ENCODE results near the gene RSPO4.
"Not testable (repeated sequence)": the region's sequence is repeated elsewhere in the genome, so short reads cannot be mapped to it uniquely, and the experiment has no call there.

RSPO4 gene

DNA sequence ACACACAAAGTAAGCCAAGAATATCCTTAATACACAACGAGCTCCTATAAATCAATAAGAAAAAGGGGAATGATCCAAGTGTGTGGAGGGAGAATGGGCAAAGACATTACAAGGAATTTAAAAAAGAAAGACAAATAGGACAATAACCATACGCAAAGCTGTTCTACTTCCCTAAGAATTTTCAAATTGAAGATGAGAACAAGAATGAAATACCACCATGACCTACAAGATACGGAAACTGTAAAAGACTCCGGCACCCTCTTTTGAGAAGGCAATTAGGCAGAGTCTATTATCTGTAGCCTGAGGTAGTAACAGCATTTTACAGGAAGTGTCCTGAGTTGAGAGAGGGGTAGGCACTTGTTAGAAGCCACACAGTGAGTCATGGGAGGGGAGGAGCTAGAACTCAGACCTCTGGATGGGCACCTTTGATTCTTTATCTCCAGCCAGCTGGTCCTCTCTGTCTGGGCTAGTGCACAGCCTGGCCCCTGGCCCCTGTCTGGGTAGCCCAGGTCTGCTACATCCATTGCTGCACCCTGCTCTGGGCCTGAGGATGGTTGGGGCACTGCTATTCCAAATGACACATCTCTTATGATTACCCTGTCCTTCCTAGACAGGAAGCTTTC lies 15.3 kb downstream of the RSPO4 start:
- Histone ChIP-seq H3K4me3 (no peak overlapping the region), H3K27ac (no peak overlapping the region)
- TF ChIP-seq, protein P1, sequence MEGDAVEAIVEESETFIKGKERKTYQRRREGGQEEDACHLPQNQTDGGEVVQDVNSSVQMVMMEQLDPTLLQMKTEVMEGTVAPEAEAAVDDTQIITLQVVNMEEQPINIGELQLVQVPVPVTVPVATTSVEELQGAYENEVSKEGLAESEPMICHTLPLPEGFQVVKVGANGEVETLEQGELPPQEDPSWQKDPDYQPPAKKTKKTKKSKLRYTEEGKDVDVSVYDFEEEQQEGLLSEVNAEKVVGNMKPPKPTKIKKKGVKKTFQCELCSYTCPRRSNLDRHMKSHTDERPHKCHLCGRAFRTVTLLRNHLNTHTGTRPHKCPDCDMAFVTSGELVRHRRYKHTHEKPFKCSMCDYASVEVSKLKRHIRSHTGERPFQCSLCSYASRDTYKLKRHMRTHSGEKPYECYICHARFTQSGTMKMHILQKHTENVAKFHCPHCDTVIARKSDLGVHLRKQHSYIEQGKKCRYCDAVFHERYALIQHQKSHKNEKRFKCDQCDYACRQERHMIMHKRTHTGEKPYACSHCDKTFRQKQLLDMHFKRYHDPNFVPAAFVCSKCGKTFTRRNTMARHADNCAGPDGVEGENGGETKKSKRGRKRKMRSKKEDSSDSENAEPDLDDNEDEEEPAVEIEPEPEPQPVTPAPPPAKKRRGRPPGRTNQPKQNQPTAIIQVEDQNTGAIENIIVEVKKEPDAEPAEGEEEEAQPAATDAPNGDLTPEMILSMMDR (IDR thresholded peaks at IDR 0.05), result no peak
- DNase-seq (ENCODE audit: low spot score), result no peak

DNA sequence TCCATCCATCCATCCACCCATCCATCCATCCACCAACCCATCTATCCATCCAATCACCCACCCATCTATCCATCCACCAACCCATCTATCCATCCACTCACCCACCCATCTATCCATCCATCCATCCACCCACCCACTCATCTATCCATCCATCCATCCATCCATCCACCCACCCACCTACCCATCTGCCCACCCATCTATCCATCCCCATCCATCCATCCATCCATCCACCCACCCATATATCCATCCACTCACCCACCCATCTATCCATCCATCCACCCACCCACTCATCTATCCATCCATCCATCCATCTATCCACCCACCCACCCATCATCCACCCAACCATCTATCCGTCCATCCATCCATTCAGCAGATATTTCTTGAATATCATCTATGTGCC lies 17.1 kb downstream of the RSPO4 start:
- not testable (repeated sequence) for H3K4me3 ChIP-seq; DNase-seq (ENCODE audit: low spot score); H3K27ac ChIP-seq

DNA sequence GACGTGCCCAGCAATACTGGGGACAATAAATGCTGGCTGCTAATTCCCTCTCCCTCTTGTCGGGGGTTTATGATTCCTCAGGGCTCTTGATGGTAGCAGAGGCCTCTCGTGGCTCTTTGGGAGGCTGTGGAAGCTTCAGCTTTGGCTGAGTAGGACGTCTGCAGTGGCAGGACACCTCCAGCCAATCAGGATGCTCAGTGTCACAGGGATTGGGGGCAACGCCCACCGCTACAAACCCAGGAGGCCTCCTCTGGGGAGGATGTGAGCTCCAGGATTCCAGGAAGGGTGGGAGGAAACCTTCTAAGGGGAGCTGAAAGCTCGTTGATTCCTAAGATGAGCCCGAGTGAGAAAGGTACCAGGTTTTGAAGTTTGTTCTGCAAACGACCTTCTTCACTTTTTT lies 19.4 kb downstream of the RSPO4 start:
- H3K4me3 ChIP-seq, result no peak overlapping the region
- TF ChIP-seq, protein P1 (IDR thresholded peaks at IDR 0.05), result no peak
- H3K27ac ChIP-seq, result no peak overlapping the region
- no peak for DNase-seq (ENCODE audit: low spot score)

DNA sequence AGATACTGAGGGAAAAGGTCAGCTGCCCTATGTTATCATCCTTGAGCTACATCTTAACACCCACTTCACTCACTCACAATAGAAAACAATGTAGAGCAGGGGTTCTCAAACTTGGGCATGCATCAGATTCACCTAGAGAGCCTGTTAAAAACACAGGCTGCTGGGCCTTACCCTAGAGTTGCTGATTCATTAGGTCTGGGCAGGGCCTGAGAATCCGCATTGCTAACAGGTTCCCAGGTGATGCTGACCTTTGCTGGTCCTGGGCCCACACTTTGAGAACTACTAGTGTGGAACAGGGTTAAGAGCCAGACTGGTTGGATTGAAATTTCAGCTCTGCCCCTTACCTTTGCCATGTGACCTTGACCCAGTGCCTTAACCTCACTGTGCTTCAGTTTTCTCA lies 25.1 kb downstream of the RSPO4 start:
- no peak overlapping the region for H3K27ac ChIP-seq
- no peak overlapping the region for H3K4me3 ChIP-seq
- TF ChIP-seq, protein P1 (IDR thresholded peaks at IDR 0.05), result no peak
- DNase-seq (ENCODE audit: low spot score), result no peak

DNA sequence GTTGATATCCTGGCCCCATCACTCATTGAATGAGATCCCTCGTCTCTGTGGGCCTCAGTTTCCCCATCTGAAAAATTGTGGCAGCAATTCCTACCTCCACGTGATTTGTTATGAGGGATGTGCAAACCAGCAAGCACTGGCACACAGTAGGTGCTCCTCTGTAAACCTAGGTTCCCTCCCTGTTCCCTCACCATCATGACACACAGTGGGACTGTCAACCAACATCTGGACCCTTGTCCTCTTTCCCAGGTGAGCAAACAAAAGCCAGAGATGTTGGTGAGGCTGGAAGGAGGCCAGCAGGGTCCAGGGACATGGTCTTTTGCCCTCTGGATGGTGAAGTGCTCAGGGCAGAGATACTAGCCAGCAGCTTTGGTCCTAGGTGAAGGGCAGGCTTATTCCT lies 26.1 kb downstream of the RSPO4 start:
- Histone ChIP-seq H3K4me3 (no peak overlapping the region), H3K27ac (no peak overlapping the region)
- TF ChIP-seq, protein P1 (IDR thresholded peaks at IDR 0.05), result no peak
- no peak for DNase-seq (ENCODE audit: low spot score)

DNA sequence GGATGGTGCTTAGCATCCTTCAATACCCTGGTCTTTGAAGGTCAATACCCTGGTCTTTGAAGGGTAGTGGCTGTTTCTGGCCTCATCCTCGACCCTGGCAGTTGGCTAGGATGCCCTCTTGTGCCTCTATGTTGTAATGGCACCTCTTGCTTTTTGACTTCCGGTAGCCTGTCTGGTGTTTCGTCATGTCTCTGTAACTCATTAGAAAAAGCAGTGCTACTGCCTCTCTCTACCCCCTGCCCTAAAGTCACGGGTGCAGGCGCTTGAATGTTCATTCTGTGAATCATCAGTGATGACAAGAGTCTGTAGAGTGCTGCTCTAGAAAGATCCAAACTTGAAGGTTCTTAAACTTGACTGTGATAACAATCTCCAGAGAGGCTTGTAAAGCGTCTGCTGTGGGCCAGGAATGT lies 28.3 kb downstream of the RSPO4 start:
- TF ChIP-seq, protein P1 (IDR thresholded peaks at IDR 0.05), result no peak
- DNase-seq (ENCODE audit: low spot score), result no peak
- H3K27ac ChIP-seq, result no peak overlapping the region

DNA sequence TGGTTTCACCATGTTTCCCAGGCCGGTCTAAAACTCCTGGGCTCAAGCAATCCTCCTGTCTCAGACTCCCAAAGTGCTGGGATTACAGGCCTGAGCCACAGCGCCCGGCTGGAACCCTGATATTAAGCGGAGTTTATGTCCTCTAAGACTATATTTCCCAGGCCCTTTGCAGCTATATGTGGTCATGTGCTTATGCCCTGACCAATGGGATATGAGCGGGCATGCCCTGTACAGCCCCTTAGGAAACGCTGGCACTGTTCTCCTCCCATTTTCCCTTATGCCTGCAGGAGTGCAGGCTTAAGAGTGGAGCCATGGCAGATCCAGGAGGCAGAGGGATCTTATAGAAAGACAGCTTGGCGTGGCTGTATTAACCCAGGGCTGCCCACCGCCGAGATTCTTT lies 29.9 kb downstream of the RSPO4 start:
- Histone ChIP-seq H3K4me3 (no peak overlapping the region), H3K27ac (no peak overlapping the region)
- TF ChIP-seq, protein P1 (IDR thresholded peaks at IDR 0.05), result no peak
- DNase-seq (ENCODE audit: low spot score), result no peak

More for the DNA sequence above, 28.3 kb downstream of the RSPO4 start:
- H3K4me3 ChIP-seq, result no peak overlapping the region
